GM21786 (cell line): ENCODE results near the gene GHRL.
A peak's percentile ranks its signal among the peaks of the same experiment; 100 is the strongest.

Source experiments
- ATAC-seq: cut with Tn5 transposase; IDR thresholded peaks from one replicate; pipeline ENCODE4 v1.9.1; 2021; ENCODE audit not compliant: unreplicated experiment

The GHRL gene

DNA sequence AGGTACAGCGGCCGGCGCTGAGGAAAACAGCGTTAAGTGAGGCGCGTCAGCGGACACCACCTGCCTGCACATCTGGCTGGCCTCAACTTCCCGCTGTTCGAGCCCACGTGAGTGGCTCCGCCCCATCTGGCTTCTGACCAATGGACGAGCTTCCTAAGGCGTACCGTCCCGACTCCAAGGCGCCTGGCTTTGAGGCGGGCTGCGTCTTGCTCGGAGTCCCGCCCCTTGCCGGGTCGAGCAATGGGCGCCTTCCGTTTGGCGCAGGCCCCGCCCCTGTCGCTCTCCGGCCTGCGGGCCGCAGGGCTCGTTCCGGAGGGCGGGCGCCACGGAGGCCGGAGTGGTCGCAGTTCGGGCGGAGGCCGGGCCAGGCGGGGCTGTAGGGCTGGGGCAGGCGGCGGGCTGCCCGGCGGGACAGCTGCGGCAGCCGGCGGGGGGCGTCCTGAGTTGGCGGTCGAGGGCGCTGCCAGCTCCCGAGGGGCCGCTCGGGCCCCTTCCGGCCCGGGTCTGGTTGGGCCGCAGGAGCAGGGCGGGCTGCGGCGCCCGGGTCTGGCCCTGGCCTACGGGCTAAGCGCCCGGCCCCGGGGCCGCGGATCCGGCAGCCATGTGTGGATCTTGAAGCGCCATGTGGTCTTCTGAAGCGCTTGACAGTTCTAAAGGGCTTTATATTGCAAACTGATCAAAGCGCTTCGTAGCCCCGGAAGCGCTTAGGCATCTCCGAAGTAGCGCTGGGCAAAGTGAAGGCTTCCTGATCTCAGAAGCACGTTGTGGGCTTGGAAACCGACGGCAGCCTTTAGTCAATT is 44.4 kb downstream of the GHRL start, which contains the start of gene TATDN2:
TATDN2 (plus strand) TSS at position 276 of the 800 bp plus-strand sequence. CDS start 742 bp downstream, outside the sequence.
- peak; percentile 95 for ATAC-seq

DNA sequence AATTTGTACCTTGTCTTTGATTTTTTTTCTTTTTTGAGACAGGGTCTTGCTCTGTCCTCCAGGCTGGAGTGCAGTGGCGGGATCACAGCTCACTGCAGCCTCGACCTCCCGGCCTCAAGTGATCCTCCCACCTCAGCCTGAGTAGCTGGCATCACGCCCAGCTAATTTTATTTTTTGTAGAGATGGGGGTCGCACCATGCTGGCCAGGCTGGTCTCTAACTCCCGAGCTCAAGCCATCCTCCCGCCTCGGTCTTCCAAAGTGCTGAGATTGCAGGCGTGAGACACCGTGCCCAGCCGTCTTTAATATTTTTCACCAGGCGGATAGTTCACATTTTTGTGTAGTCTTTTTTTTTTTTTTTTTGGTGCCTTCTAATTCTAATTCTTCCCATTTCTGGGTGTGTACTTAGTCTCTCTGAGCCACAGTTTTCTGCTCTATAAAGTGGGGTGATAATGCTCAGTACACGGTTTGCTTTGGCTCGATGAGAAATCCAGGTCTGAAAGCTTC is 45.0 kb downstream of the GHRL start:
- no peak for ATAC-seq

GRCh38 chr3:10245081-10245712 is 47.5 kb downstream of the GHRL start:
- ATAC-seq: no peak

GRCh38 chr3:10244009-10244408 is 48.7 kb downstream of the GHRL start:
- no peak for ATAC-seq

DNA sequence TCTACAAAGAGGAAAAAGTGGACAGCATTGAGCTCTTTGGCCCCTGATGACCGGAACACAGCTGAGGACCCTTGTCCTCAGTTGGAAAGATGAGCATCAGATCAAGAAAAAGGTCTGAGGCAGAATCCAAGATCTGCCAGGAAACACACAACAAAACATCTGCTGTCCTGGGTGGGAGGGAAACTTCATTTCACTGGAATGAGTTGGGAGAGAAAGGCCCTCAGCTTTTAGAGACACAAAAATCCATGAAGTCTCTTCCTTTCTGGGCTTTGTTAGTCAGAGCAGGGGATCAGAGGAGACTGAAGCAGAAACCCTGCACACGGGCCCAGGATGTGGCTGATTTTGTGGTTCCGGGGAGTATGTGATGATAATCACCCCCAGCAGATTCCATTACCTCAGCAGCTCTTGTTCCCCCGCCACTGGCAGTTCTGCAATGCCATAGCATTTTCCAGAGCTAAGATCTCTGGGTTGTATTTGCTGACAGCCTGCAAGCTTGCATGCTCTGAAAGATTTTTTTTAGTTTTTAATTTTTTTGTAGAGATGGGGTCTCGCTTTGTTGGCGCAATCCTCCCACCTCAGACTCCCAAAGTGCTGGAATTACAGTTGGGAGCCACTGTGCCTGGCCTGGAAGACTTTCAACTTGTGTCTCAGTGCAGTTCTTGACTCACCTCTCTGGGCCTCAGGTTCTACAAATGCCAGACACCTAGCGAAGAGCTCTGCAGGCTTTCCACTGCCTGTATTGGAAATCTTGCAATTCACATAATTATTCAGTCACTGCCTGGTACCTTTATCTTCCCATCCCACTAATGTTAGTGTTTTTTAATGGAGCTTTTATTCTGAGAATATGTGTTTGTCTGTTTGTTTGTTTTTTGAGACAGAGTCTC is 50.3 kb downstream of the GHRL start:
- ATAC-seq: no peak

- no peak for ATAC-seq
Observed at GRCh38 chr3:10240799-10241198, 51.9 kb downstream of the GHRL start.

DNA sequence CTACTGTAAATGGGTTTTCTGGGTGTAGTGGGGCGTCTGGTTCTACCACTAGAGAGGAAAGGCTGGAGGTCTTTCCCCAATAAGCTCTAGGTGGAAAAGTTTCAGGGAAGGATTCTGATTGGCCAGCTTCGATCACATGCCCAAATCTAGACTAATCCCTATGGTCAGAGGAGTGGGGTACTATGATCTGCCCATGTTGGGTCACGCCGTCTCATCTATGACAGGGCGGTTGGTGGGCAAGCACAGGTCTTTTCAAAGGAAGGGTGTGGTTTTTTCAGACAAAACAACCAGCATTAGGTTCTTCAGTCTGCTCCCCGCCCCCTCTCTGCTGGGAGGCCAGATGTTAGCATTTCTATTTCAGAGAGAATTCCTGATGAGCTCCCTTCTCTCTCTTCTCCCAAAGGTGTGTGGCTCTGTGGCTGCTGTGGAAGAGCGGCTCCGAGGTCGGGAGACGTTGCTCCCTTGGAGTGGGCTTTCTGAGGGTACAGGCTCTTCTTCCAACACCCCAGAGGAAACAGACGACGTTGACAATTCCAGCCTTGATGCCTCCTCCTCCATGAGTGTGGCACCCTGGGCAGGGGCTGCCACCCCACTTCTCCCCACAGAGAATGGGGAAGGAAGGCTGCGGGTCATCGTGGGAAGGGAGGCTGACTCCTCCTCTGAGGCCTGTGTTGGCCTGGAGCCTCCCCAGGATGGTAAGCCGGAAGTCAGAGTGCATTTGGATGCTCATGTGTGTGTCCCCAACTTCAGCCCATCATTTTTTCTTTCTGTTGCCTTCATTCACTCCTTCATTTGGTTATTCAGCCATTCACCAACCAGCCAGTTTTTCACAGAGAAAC is 54.2 kb downstream of the GHRL start:
- ATAC-seq: no peak
